Activated gamma-delta T cell treated with anti-CD3 and anti-CD28 coated beads, Interleukin-2, amount 50 U/mL, for 16 hours (primary cell): ENCODE data around the gene NOXA1.

Source experiments
- DNase-seq: peaks from one replicate; pipeline ENCODE4 v3.0.0-alpha.2; 2020; ENCODE audit warnings: low read depth

NOXA1 gene

DNA sequence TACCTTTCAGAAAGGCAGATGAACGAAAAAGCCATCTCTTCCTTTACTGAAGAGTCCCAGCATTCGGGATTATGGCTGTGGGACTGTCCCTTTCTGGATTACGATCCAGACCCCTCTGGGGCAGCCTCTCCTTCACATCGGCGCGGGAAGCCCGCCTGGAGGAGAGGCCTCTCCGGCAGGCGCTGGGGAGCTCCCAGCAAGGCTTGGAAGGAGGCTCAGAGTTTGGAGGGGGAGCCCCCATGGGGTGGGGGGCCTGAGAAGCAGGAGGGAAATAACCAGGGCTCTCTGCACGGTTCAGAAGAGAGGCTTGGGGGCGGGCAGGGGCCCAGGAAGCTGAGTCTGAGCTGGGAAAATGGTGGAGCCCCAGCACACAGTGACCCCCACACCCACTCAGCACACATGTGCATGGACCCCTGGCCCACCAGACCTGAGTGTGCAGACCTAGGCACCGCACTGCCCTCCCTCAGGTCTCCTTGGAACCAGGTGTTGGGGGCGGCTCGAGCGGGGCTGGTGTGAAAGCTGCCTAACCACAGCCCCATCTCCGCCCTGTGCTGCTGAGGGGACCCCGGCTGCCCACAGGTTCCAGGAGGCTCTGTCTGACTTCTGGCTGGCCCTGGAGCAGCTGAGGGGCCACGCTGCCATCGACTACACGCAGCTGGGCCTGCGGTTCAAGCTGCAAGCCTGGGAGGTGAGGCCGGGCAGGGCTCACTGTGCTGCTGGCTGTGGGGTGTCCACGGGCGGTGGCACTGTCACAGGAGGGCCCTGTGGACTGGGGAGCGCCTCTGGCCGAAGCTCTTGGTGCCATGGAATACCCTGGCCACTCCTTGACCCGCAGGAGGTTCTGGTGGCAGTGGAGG is 4.5 kb downstream of the NOXA1 start:
- DNase-seq: no peak

DNA sequence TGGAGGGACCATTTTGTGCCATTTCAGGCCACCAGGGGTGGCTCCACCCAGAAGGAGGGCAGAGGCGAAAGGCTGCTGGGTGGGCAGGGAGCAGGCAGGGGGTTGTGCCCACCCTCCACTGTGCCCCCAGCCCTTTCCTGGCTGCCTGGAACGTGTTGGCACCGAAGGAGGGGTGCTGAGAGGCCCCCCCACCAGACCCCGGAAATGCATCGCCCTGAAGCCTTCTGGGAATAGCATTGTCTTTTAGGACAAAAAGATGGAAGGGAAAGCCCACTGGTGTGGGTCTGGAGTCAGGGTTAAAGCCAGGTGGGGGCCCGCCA is 5.1 kb downstream of the NOXA1 start:
- DNase-seq: no peak

DNA sequence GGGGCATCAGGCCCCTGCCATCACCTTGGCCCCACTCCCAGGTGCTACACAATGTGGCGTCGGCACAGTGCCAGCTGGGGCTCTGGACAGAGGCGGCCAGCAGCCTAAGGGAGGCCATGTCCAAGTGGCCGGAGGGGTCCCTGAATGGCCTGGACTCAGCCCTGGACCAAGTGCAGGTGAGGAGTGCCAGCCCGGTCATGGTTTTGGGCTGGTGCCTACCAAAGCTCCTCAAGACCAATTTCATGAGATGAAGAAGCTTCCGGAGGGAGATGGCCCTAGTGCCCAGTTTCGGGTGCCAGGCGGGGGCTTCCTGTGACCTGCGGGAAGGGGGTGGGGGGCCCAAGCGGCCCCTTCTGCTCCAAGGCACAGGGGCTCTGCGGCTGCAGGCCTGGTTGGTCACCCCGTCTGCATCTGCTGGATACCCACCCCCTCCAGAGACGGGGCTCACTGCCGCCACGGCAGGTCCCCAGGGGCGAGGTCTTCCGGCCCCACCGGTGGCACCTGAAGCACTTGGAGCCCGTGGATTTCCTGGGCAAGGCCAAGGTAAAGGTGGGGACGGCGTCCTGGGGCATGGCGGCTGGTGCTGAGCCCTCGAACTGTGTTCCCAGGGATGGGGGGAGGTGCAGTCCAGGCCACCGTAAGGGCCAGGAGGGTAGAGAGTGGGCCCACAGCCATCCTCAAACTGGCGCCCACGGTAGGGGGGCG is 5.8 kb downstream of the NOXA1 start:
- DNase-seq: no peak

DNA sequence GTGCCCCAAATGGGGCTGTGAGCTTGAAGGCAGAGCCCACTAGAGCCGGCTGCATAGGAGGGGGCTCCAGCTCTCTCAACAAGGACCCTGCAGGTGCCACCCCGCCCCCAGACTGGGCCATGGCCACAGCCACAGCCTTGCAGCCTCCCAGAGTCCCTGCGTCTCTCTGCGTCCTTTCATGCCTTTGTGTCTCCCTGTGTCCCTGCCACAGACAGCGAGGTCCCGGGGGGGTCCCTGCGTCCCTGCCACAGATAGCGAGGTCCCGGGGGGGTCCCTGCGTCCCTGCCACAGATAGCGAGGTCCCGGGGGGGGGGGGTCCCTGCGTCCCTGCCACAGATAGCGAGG is 6.3 kb downstream of the NOXA1 start:
- DNase-seq: no peak

DNA sequence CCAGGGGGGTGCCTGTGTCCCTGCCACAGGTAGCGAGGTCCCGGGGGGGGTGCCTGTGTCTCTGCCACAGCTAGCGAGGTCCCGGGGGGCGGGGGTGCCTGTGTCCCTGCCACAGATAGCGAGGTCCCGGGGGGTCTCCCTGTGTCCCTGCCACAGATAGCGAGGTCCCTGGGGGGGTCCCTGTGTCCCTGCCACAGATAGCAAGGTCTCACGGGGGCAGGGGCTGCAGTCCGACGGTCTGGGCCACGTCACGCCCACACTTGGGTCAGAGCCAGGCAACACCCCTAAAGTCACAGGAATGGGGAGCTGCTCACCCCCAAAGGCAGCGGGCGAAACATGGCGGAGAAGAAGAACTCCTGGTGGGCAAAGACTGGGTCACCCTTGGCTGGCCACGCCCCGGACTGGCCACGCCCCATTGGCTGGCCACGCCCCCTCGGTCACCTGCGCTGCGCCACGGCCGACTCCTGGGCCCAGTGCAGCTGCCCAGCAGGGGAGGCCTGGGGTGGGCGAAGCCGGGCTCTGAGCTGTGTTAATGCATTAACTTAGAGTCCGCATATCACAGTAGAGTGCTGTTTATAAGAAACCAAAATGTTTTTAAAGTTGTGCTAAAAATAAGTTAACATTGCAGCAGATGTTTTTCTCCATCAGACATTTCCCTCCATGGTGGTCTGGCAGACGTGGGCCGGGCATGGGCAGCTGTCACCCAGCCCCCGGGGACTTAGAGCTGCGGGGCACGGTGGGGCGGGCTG is 7.0 kb downstream of the NOXA1 start:
- DNase-seq: no peak

DNA sequence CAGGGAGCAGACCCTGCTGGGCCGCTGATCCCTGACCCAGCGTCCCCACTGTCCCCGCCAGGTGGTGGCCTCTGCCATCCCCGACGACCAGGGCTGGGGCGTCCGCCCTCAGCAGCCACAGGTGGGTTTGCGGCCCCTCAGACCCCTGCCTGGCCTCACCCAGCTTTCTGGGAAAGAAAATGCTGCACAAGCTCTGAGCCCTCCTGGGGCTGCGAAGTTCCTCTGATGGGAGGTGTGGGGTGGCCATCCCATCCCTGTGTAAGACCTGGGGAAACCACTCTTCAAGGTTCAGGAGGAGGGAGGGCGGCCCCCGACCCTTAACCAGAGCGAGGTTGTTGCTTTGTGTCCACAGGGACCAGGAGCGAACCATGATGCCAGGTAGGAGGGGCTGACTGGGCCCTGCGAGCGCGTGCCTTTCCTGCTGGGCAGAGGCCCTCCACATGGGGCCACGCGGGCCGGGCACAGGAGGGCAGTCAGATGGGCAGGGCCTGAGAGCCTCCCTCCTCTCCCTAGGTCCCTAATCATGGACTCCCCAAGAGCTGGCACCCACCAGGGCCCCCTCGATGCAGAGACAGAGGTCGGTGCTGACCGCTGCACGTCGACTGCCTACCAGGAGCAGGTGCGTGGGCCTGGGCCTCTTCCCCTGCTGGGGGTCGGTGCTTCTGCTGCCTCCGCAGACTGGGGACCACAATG is 7.7 kb downstream of the NOXA1 start:
- DNase-seq: no peak

DNA sequence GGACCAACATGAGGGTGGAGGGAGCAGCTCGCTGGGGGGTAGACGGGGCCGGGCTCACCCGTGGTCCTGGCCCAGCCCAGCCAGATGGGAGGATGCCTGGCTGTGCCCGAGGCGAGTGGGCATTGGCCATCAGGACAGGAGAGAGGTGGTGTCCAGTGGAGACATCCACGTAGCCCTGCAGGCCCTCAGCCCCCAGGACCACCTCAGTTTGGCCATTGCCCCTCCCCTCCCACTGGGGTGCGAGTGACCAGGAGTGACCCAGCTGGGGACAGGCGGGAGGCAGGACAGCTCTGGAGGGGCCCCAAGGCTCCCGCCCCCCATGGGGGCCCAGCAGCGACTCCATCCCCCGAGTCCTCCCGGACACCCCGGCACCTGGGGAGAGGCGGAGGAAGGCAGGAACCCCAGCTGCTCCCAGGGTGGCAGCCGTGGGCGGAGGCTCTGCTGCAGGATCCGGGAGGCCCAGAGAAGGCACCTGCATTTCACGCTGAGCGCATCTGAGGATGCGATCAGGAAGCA is 8.3 kb downstream of the NOXA1 start:
- DNase-seq: no peak

DNA sequence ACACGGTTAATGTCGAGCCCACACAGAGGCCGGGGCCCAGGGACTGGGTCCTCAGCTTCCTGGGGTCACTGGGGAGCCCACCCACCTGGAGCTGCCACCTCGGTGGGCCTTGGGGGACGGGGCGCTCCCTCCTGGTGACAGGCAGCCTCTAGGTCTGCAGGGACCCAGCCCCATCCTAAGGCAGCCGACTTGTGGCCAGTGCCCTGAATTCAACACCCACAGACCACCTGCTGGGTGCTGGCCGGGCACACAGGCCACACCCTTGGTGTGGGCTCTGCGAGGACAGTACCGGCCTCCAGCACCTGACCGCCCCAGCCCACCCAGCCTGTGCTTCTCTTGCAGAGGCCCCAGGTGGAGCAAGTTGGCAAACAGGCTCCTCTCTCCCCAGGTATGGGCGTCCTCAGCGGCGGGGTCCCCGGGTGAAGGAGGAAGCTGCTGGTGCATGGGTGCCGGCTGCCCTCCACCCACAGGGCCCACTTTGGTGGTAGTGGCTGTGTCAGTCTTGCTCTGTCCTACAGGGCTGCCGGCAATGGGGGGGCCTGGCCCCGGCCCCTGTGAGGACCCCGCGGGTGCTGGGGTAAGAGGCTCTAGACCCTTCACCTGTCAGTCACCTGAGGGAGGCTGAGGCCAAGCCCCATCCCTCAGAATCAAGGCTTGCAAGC is 9.6 kb downstream of the NOXA1 start:
- no peak for DNase-seq

DNA sequence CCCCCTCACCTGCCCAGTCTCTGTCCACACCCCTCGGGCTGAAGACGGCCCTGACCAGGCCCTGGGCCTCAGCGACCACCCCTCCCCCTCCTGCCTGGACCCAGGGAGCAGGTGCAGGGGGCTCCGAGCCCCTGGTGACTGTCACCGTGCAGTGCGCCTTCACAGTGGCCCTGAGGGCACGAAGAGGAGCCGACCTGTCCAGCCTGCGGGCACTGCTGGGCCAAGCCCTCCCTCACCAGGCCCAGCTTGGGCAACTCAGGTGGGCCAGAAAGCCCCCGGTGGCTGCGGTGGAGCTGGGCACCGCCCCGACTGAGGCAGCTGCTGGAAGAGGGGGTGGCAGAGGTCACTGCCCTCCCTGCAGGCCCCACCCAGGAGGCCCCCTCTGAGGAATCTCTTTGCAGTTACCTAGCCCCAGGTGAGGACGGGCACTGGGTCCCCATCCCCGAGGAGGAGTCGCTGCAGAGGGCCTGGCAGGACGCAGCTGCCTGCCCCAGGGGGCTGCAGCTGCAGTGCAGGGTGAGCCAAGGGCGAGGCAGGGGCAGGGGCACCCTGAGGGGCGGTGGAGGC is 10.2 kb downstream of the NOXA1 start:
- no peak for DNase-seq

DNA sequence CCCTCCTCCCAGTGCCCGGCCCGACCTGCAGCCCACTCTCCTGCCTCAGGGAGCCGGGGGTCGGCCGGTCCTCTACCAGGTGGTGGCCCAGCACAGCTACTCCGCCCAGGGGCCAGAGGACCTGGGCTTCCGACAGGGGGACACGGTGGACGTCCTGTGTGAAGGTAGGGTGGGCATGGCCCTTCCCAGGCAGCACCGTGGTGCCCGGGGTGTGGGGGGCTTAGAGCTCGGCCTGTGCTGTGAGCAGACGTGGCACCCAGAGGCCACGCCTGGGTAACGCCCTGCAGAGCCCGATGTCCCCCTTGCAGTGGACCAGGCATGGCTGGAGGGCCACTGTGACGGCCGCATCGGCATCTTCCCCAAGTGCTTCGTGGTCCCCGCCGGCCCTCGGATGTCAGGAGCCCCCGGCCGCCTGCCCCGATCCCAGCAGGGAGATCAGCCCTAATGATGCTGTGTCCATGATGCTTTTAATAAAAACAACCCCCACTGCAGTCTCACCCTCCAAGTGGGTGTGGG is 10.8 kb downstream of the NOXA1 start:
- DNase-seq: no peak

DNA sequence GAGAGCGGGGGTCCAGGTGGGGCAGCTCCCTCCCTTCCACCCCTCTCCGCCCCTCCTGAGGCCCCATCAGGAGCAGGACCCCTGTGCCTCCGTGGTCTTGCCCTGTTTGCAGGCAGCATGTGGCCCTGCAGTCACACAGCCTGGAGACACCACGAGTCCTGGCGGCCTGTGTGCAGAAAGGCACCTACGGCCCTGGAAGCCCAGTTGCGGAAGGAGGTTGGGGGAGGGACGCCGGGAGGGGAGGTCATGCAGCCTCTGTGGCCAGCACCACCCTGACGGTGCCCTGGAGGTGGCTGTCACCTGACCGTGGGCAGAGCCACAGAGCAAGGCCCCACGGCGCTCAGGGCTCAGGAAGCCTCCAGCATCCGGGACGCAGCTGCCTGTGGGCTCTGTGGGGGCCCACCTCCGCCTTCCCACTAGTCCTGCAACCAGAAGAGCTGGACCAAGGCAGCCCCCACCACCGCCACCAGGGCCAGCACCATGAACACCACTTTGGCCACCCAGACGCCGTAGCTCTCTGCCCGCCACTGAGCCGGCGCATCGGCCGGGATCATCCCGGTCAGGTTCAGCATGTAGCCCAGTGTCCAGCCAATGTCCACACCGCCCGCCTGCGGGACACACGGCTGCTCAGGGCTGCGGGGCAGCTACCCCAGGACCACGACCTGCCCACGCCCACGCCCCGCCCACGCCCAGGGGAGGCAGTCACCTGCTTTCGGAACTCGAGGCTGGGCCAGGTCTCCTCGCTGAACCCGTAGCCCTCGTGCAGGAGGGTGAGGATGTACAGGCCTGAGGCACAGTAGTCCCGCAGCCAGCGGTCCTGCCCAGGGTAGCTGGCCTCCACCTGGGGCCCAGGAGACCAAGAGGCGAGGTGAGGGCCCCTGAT is 11.5 kb downstream of the NOXA1 start:
- no peak for DNase-seq

DNA sequence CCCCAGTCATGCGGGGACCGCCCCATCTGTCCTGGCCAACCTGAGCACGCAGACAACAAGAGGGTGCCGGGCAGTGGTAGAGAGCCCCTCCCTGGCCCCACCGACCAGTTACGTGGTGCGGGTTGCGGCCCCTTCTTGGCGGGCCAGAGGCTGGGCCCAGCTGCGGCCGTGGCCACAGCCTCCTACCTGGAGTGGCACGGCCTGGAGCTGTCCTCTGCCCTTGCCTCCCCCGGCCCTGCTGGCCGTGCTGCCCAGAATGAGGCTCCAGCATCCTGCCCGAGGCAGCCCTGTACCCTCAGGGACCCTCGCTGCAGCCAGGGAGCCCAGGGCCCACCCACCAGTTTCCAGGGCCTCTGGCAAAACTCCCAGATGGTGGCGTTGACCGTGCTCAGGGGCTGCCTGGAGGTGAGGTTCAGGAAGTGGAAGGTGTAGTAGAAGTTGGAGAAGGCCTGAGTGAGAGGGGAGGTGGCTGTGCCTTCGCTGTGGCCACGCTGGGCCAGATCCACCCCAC is 12.2 kb downstream of the NOXA1 start:
- no peak for DNase-seq

DNA sequence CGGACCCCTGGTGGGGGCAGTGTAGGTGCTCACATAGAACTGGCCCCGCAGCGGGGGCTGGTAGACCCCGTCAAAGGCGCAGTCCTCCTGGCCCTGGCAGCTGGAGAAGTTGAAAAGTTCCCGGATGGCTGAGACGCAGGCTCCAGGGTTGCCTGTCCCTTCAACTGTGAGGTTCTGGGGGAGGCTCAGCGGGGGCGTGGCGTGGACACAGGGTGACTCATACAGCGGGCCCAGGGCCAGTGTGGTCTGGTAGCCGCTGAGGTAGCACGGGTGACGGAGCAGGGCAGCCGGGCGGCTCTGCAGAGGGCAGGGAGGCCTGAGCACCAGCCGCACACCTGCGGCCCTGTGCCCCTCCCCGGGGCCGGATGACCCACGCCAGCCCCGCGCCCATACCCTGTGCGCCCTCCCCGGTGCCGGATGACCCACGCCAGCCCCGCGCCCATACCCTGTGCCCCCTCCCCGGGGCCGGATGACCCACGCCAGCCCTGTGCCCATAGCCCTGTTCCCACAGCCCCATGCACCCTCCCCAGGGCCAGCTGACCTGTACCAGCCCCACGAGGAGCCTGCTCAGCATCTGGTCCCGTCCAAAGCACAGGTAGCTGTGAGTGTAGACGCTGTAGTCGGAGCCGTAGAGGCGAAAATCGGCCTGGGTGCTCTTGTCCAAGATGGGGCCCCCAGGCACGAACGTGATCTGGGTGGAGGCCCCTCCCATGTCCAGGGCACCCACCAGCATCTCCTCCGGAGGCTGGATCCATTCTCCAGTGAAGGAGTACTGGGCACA is 13.0 kb downstream of the NOXA1 start:
- DNase-seq: no peak

DNA sequence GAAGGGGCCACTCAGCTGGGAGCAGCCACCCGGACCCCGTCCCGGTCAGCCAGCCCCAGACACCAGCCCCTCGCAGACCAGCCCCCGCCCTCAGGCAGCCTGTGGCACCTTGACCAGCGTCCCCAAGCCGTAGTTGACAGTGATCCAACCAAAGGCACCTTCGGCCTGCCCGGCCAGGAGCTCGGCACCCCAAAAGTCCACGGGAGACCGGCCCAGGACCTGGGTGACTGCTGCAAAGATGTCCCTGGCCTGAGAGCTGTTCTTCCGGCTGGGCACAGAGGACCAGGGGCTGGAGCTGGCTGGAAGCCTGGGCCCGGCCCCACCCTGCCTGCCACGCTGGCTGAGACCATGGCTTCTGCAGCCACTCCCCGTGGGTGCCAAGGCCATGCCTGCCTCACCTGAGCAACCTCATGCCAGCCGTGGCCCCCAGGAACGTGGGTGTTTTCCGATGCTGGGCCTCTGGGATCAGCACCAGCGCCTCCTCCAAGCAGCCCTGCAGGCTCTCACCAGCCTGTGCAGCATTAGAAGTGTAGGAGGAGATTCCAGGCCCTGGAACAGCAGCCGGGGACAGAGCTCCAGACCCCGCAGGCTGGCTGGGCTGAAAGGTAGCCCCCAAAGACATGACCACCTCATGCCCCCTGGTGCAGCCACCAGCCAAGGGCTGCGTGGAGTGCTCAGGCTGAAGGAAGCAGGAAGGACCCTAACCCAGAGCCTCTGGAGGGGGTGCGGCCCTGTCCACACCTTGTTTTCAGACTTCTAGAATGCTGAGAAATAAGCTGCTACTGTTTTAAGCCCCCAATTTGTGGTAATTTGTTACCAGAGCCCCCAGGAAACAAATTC is 13.8 kb downstream of the NOXA1 start:
- no peak for DNase-seq

DNA sequence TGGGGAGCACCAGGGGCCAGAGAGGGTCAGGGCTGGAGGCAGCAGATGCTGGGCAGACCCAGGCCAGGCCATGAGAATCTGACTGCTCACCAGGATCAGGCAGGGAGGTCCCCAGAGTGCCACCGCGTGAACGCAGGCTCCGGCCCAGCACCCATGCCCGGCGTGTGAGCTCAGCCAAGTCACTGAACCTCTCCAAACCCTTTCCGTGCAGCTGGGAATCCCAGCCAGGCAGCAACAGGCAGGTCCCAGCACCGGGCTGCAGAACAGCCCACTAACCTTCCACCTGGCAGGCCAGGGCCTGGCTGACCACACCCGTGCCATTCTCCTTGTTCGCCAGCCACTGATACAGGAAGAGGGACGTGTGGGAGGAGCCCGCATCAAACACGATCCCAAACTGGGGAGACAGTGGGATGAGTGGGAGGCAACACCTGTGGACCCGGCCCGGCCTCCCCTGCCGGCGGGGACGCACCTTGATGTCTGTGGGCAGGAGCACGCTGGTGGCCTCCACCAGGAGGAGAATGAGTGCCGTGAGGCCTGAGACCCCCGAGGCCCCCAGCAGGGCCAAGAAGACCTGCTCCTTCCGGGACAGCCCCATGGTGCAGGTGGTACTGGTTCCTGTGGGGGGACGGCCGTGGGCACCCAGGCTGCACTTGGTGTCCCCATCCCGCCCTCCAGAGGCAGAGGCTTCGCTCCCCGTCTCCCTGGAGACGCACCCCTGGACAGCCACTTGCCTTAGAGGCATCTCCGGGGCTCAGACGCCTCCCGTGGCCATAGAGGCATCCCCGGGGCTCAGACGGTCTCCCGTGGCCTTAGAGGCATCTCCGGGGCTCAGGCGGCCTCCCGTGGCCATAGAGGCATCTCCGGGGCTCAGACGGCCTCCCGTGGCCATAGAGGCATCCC is 14.7 kb downstream of the NOXA1 start:
- no peak for DNase-seq

DNA sequence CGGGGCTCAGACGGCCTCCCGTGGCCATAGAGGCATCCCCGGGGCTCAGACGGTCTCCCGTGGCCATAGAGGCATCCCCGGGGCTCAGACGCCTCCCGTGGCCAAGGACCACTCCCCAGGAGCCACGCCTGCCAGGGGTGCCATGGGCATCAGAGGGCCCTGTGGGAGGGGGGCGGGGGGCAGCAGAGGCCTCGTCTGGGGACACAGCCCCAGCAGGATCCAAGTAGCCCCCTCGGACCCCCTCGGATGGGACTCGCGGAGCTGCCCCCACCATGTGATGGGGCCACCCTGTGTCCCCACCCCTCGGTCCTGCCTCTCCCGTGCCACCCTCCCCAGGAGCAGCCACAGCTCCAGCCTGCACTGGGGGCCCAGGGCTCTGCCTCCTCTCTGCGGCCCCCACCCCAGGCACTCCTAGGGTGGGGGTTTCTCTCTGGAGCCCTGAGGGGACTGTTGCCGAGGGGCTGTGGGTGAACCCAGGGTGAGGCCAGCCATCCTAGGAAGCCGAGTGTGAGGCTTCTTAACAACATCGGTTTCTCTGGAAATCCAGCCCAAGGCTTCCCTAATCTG is 15.5 kb downstream of the NOXA1 start:
- DNase-seq: no peak
